ENCODE results near the gene OSBPL6. TPM values are rescaled to one million over a fixed set of nuclear protein-coding genes. Genes with fewer than 3 reads are reported as not detected.
A peak's percentile ranks its signal among the peaks of the same experiment; 100 is the strongest.

Gene OSBPL6
- total and polyA plus RNA-seq, 2 of the 13 experiments (the other 11 are each of a cell fraction or from before 2014, with no cell fraction given) = 0.03 to 0.11 TPM

- TF ChIP-seq GRHL1 (CRISPR knock-in tag; conservative IDR thresholded peaks at IDR 0.05) = no peak
- TF ChIP-seq ZNF580 (CRISPR knock-in tag; IDR thresholded peaks at IDR 0.05; ENCODE audit: borderline replicate concordance, low read depth) = no peak
- no peak for TF ChIP-seq ZNF33B (CRISPR knock-in tag; IDR thresholded peaks at IDR 0.05)
- no peak; the same call in 1 of the 2 replicates for TF ChIP-seq HOXA3 (CRISPR knock-in tag; IDR thresholded peaks at IDR 0.05)
- no peak for TF ChIP-seq ZMYM4 (CRISPR knock-in tag; IDR thresholded peaks at IDR 0.05)
- peak; percentile 27; the same call in 1 of the 2 replicates for TF ChIP-seq GABPA (IDR thresholded peaks at IDR 0.05; ENCODE audit: low read depth, low read length)
- 0 out of 2 replicates have a peak, but pooled peaks have one; percentile 35 for TF ChIP-seq GABPA (CRISPR knock-in tag; IDR thresholded peaks at IDR 0.05; ENCODE audit: low read depth)
- TF ChIP-seq CREB1 (IDR thresholded peaks at IDR 0.05) = peak; percentile 54; the same call in 1 of the 2 replicates
- TF ChIP-seq CREB1 (CRISPR knock-in tag; IDR thresholded peaks at IDR 0.05) = no peak
- no peak for TF ChIP-seq RARA (CRISPR knock-in tag; IDR thresholded peaks at IDR 0.05)
- TF ChIP-seq ZNF343 (CRISPR knock-in tag; IDR thresholded peaks at IDR 0.05) = no peak
- no peak for TF ChIP-seq EP300 (IDR thresholded peaks at IDR 0.05; ENCODE audit: low read depth in 2 of 2, low read length in 2 of 2)
- TF ChIP-seq EP300 (CRISPR knock-in tag; IDR thresholded peaks at IDR 0.05; ENCODE audit: borderline replicate concordance) = no peak
- TF ChIP-seq NFE2 (CRISPR knock-in tag; IDR thresholded peaks at IDR 0.05) = no peak
- TF ChIP-seq HHEX (CRISPR knock-in tag; IDR thresholded peaks at IDR 0.05) = no peak
- 0 out of 2 replicates have a peak, but pooled peaks have one; percentile 38 for TF ChIP-seq PRMT3 (CRISPR knock-in tag; IDR thresholded peaks at IDR 0.05; ENCODE audit: borderline replicate concordance, low read depth)
- TF ChIP-seq, protein P1, sequence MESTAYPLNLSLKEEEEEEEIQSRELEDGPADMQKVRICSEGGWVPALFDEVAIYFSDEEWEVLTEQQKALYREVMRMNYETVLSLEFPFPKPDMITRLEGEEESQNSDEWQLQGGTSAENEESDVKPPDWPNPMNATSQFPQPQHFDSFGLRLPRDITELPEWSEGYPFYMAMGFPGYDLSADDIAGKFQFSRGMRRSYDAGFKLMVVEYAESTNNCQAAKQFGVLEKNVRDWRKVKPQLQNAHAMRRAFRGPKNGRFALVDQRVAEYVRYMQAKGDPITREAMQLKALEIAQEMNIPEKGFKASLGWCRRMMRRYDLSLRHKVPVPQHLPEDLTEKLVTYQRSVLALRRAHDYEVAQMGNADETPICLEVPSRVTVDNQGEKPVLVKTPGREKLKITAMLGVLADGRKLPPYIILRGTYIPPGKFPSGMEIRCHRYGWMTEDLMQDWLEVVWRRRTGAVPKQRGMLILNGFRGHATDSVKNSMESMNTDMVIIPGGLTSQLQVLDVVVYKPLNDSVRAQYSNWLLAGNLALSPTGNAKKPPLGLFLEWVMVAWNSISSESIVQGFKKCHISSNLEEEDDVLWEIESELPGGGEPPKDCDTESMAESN (CRISPR knock-in tag; conservative IDR thresholded peaks at IDR 0.05) = no peak
- TF ChIP-seq CSRNP1 (CRISPR knock-in tag; IDR thresholded peaks at IDR 0.05) = 0 out of 2 replicates have a peak, but pooled peaks have one; percentile 29
These were observed 256.1 kb downstream of the OSBPL6 start (continued) for GRCh38 chr2:178450524-178450773.
